GM23338 (cell line): ENCODE results near the gene GID4. TPM values are rescaled to one million over a fixed set of nuclear protein-coding genes. Genes with fewer than 3 reads are reported as not detected.

ENCODE experiments used
- ATAC-seq: fragments of 200-7000 bp; cut with Tn5 transposase; 3 replicates; pipeline ENCODE4 v1.9.1; 2020
- DNase-seq: peaks from one replicate; pipeline ENCODE4 v3.0.0-alpha.2; 2015; ENCODE audit warnings: low spot score
- H2AFZ ChIP-seq: fragments of 200-600 bp; sonication (generic); 2 replicates; pipeline ENCODE4 v1.8.0; 2016; ENCODE audit warnings: antibody characterized with exemption, mild to moderate bottlenecking, moderate library complexity
- H3F3A ChIP-seq: fragments of 200-600 bp; sonication (generic); replicated peaks from 2 replicates; pipeline ENCODE4 v1.8.0; 2017; ENCODE audit warnings: antibody characterized with exemption, mixed run types, low read depth
- H3K27ac ChIP-seq: fragments of 200-600 bp; sonication (generic); 2 replicates; pipeline ENCODE4 v1.6.1; 2016; ENCODE audit warnings: low read depth
- H3K27me3 ChIP-seq: fragments of 200-600 bp; sonication (generic); 2 replicates; pipeline ENCODE4 v1.8.0; 2016; ENCODE audit warnings: mild to moderate bottlenecking, mixed run types, moderate library complexity; ENCODE audit not compliant: insufficient read depth
- H3K36me3 ChIP-seq: fragments of 200-600 bp; sonication (generic); 2 replicates; pipeline ENCODE4 v1.8.0; 2016; ENCODE audit warnings: mild to moderate bottlenecking; ENCODE audit not compliant: insufficient read depth
- H3K4me1 ChIP-seq: fragments of 200-600 bp; sonication (generic); 2 replicates; pipeline ENCODE4 v1.8.0; 2016; ENCODE audit warnings: mild to moderate bottlenecking, moderate library complexity; ENCODE audit not compliant: insufficient read depth
- H3K4me2 ChIP-seq: fragments of 200-600 bp; sonication (generic); 2 replicates; pipeline ENCODE4 v1.7.1; 2017; ENCODE audit warnings: mixed run types
- H3K4me3 ChIP-seq: fragments of 200-600 bp; sonication (generic); 2 replicates; pipeline ENCODE4 v1.6.1; 2016; ENCODE audit warnings: mixed run types
- H3K79me2 ChIP-seq: fragments of 200-600 bp; sonication (generic); replicated peaks from 2 replicates; pipeline ENCODE4 v1.8.0; 2017; ENCODE audit warnings: mild to moderate bottlenecking; ENCODE audit not compliant: insufficient read depth
- H3K9me2 ChIP-seq: fragments of 200-600 bp; sonication (generic); 2 replicates; pipeline ENCODE4 v1.8.0; 2017; ENCODE audit not compliant: insufficient read depth
- H4K20me1 ChIP-seq: fragments of 200-600 bp; sonication (generic); replicated peaks from 2 replicates; pipeline ENCODE4 v1.8.0; 2017; ENCODE audit warnings: mild to moderate bottlenecking; ENCODE audit not compliant: insufficient read depth
- H3K27ac Mint-ChIP-seq: 2 replicates; pipeline ENCODE4 v1.8.0; 2020; ENCODE audit warnings: inconsistent platforms, mild to moderate bottlenecking, moderate library complexity, mixed read lengths
- H3K27me3 Mint-ChIP-seq: 3 replicates; pipeline ENCODE4 v1.8.0; 2022; ENCODE audit warnings: low read depth, mild to moderate bottlenecking, moderate library complexity, mixed read lengths, inconsistent platforms; ENCODE audit not compliant: insufficient read depth, poor library complexity
- H3K36me3 Mint-ChIP-seq: 3 replicates; pipeline ENCODE4 v1.8.0; 2021; ENCODE audit warnings: low read depth, mild to moderate bottlenecking, inconsistent platforms, moderate library complexity, mixed read lengths
- H3K4me1 Mint-ChIP-seq: 3 replicates; pipeline ENCODE4 v1.8.0; 2020; ENCODE audit warnings: mild to moderate bottlenecking, inconsistent platforms, mixed read lengths
- H3K4me3 Mint-ChIP-seq: 3 replicates; pipeline ENCODE4 v1.8.0; 2021; ENCODE audit warnings: moderate library complexity, mild to moderate bottlenecking, inconsistent platforms, mixed read lengths
- H3K9me3 Mint-ChIP-seq: 3 replicates; pipeline ENCODE4 v1.8.0; 2020; ENCODE audit warnings: moderate library complexity, mild to moderate bottlenecking, inconsistent platforms, mixed read lengths
- CREB1 ChIP-seq: fragments of 250-450 bp; sonication (Bioruptor Pico); IDR thresholded peaks from 2 replicates; pipeline ENCODE4 v1.5.0; 2020; ENCODE audit warnings: low read depth, mild to moderate bottlenecking, moderate library complexity
- CTCF ChIP-seq, 2 experiments: fragments of 200-600 bp in 1 of 2; sonication (generic) in 1 of 2; conservative IDR thresholded peaks; 2 replicates each; pipeline versions ENCODE4 v1.5.1 to v1.6.1; 2016 to 2017; ENCODE audit warnings: antibody characterized with exemption in 2 of 2, low read depth in 2 of 2, mild to moderate bottlenecking in 2 of 2, moderate library complexity in 1 of 2
- ETS1 ChIP-seq: IDR thresholded peaks from 2 replicates; pipeline ENCODE4 v1.6.1; 2016; ENCODE audit warnings: antibody characterized with exemption
- EZH2 ChIP-seq: fragments of 200-600 bp; sonication (generic); IDR thresholded peaks from one replicate; pipeline ENCODE4 v1.8.0; 2017; ENCODE audit warnings: antibody characterized with exemption, mild to moderate bottlenecking, low read depth; ENCODE audit not compliant: unreplicated experiment
- EZH2phosphoT487 ChIP-seq: fragments of 200-600 bp; sonication (generic); IDR thresholded peaks from one replicate; pipeline ENCODE4 v1.8.1; 2018; ENCODE audit warnings: antibody characterized with exemption; ENCODE audit not compliant: unreplicated experiment
- JUNB ChIP-seq: IDR thresholded peaks from one replicate; pipeline ENCODE4 v1.6.1; 2016; ENCODE audit warnings: antibody characterized with exemption; ENCODE audit not compliant: unreplicated experiment
- NANOG ChIP-seq: IDR thresholded peaks from 2 replicates; pipeline ENCODE4 v1.6.1; 2016; ENCODE audit warnings: antibody characterized with exemption, borderline replicate concordance
- POLR2AphosphoS5 ChIP-seq: IDR thresholded peaks from 2 replicates; pipeline ENCODE4 v1.6.1; 2016; ENCODE audit warnings: antibody characterized with exemption, low read depth
- REST ChIP-seq: IDR thresholded peaks from one replicate; pipeline ENCODE4 v1.6.1; 2018; ENCODE audit warnings: antibody characterized with exemption; ENCODE audit not compliant: unreplicated experiment
- STAT1 ChIP-seq: IDR thresholded peaks from one replicate; pipeline ENCODE4 v1.6.1; 2016; ENCODE audit warnings: antibody characterized with exemption; ENCODE audit not compliant: unreplicated experiment
- ZNF114 ChIP-seq: fragments of 250-450 bp; sonication (Bioruptor Pico); IDR thresholded peaks from 2 replicates; pipeline ENCODE4 v1.5.0; 2020; ENCODE audit warnings: mild to moderate bottlenecking, moderate library complexity
- ZNF331 ChIP-seq: fragments of 250-450 bp; sonication (Bioruptor Pico); IDR thresholded peaks from 2 replicates; pipeline ENCODE4 v1.5.0; 2020; ENCODE audit warnings: low read depth, mild to moderate bottlenecking, moderate library complexity
- ZNF462 ChIP-seq: fragments of 250-450 bp; sonication (Bioruptor Pico); IDR thresholded peaks from 2 replicates; pipeline ENCODE4 v1.5.0; 2020; ENCODE audit warnings: mild to moderate bottlenecking, moderate library complexity
- polyA plus RNA-seq: library from polyadenylated mRNA; unstranded; fragments of >200 nt; fragmentation: Nextera tagmentation; extraction: Ambion mirVana; gene quantifications from 2 replicates; pipeline ENCODE4 v1.2.1, GENCODE V29; 2016
- total RNA-seq: library from RNA; depleted of rRNA; stranded (reverse); fragments of >200 nt; shearing (Covaris generic); gene quantifications from 2 replicates; pipeline ENCODE4 v1.2.3, GENCODE V29; 2014

GID4 gene
- total and polyA plus RNA-seq, 2 experiments from 2014 or later, result 6.3 to 11.2 TPM

- ATAC-seq (no peak), DNase-seq (no peak)
- Histone ChIP-seq H3K9me2 (no peaks in the 10 kb centered on the region), H3F3A (no peaks in the 10 kb centered on the region), H2AFZ (no peak overlapping the region), H3K27me3 (no peaks in the 10 kb centered on the region), H3K27ac (no peak overlapping the region), H3K4me1 (peaks cover 7% of the 10 kb centered on the region), H4K20me1 (peaks cover 17% of the 10 kb centered on the region), H3K4me2 (peak overlapping the region; percentile 95; the same call in 1 of the 2 replicates), H3K79me2 (peaks cover 30% of the 10 kb centered on the region), H3K36me3 (no peaks in the 10 kb centered on the region), H3K4me3 (peak overlapping the region; percentile 82; the same call in 1 of the 2 replicates)
- TF ChIP-seq REST (no peak), ZNF462 (CRISPR knock-in tag) (no peak), ETS1 (no peak), CTCF (conservative IDR thresholded peaks at IDR 0.05; ENCODE audit: low read depth in 2 of 2) (no peak), STAT1 (no peak), ZNF114 (CRISPR knock-in tag) (no peak), CREB1 (CRISPR knock-in tag) (no peak), NANOG (no peak), EZH2phosphoT487 (no peak), EZH2 (no peak), JUNB (no peak), POLR2AphosphoS5 (no peak), ZNF331 (CRISPR knock-in tag) (no peak)
- peaks cover 28% of the 10 kb centered on the region for H3K4me1 Mint-ChIP-seq
- no peaks in the 10 kb centered on the region; the same call in 2 of the 3 replicates for H3K36me3 Mint-ChIP-seq
- H3K4me3 Mint-ChIP-seq, result peak overlapping the region; percentile 89
- no peak overlapping the region for H3K27ac Mint-ChIP-seq
- H3K9me3 Mint-ChIP-seq, result no peaks in the 10 kb centered on the region; the same call in 2 of the 3 replicates
- H3K27me3 Mint-ChIP-seq, result peaks cover 16% of the 10 kb centered on the region
Measured at GRCh38 chr17:18037486-18037885, 1.7 kb upstream of the GID4 start.
